ENCODE data around the gene GJB6. TPM values are rescaled to one million over a fixed set of nuclear protein-coding genes. Genes with fewer than 3 reads are reported as not detected.

GJB6 gene
- total and polyA plus RNA-seq, 2 experiments from 2014 or later: not detected

DNA sequence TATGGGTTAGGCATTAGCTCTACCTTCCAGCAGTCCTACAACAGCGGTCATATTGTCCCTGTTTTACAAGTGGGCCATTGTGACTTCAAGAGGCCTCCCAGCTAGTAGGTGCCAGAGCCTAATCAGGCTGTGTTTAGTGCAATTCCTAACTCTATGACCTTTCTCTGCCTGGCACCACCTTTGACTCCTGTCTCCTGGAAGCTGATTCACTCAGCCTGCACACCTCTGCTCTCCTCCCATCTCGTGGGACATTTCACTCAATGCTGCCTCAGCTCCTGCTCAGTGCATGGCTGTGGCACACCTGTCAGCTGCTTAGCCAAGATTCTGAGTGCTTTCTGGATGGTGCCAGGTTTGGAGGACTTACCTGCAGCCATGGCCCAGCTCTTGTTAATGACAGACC is 9.5 kb upstream of the GJB6 start (continued):
- TF ChIP-seq ZNF462 (CRISPR knock-in tag; IDR thresholded peaks at IDR 0.05) (no peak), REST (IDR thresholded peaks at IDR 0.05; ENCODE audit: unreplicated experiment) (no peak), EZH2phosphoT487 (IDR thresholded peaks at IDR 0.05; ENCODE audit: unreplicated experiment) (no peak), ZNF114 (CRISPR knock-in tag; IDR thresholded peaks at IDR 0.05) (no peak), EZH2 (IDR thresholded peaks at IDR 0.05; ENCODE audit: low read depth, unreplicated experiment) (no peak), ETS1 (IDR thresholded peaks at IDR 0.05) (no peak), NANOG (IDR thresholded peaks at IDR 0.05; ENCODE audit: borderline replicate concordance) (no peak), POLR2AphosphoS5 (IDR thresholded peaks at IDR 0.05; ENCODE audit: low read depth) (no peak), STAT1 (IDR thresholded peaks at IDR 0.05; ENCODE audit: unreplicated experiment) (no peak), CREB1 (CRISPR knock-in tag; IDR thresholded peaks at IDR 0.05; ENCODE audit: low read depth) (no peak)
